ENCODE measurements around the gene TRAFD1.

TRAFD1 gene

GRCh38 chr12:112175361-112176155 lies 50.2 kb downstream of the TRAFD1 start:
- in situ Hi-C loops (cut with MboI; ENCODE audit: low sequenced_read_pairs), result no loop called here

GRCh38 chr12:112176321-112177010 lies 51.1 kb downstream of the TRAFD1 start:
- in situ Hi-C loops (cut with MboI; ENCODE audit: low sequenced_read_pairs), result no loop called here

- in situ Hi-C loops (cut with MboI; ENCODE audit: low sequenced_read_pairs), result no loop called here
These were observed 53.4 kb downstream of the TRAFD1 start for GRCh38 chr12:112178796-112179195.

GRCh38 chr12:112179341-112179740 lies 54.0 kb downstream of the TRAFD1 start:
- in situ Hi-C loops (cut with MboI; ENCODE audit: low sequenced_read_pairs), result no loop called here

- in situ Hi-C loops (cut with MboI; ENCODE audit: low sequenced_read_pairs), result no loop called here
These were observed 54.6 kb downstream of the TRAFD1 start for GRCh38 chr12:112179916-112180315.

- in situ Hi-C loops (cut with MboI; ENCODE audit: low sequenced_read_pairs), result no loop called here
These were observed 55.1 kb downstream of the TRAFD1 start for GRCh38 chr12:112180422-112180821.

- in situ Hi-C loops (cut with MboI; ENCODE audit: low sequenced_read_pairs), result no loop called here
These were observed 57.1 kb downstream of the TRAFD1 start for GRCh38 chr12:112182499-112182898.

- in situ Hi-C loops (cut with MboI; ENCODE audit: low sequenced_read_pairs), result no loop called here
These were observed 58.0 kb downstream of the TRAFD1 start for GRCh38 chr12:112183141-112184021.

- in situ Hi-C loops (cut with MboI; ENCODE audit: low sequenced_read_pairs), result no loop called here
These were observed 58.9 kb downstream of the TRAFD1 start for GRCh38 chr12:112184056-112184887.

- in situ Hi-C loops (cut with MboI; ENCODE audit: low sequenced_read_pairs), result no loop called here
These were observed 59.9 kb downstream of the TRAFD1 start for GRCh38 chr12:112185093-112185923.

- in situ Hi-C loops (cut with MboI; ENCODE audit: low sequenced_read_pairs), result no loop called here
These were observed 62.9 kb downstream of the TRAFD1 start for GRCh38 chr12:112188130-112188830.

GRCh38 chr12:112190231-112191025 lies 65.1 kb downstream of the TRAFD1 start:
- in situ Hi-C loops (cut with MboI; ENCODE audit: low sequenced_read_pairs), result no loop called here

- in situ Hi-C loops (cut with MboI; ENCODE audit: low sequenced_read_pairs), result no loop called here
These were observed 65.8 kb downstream of the TRAFD1 start for GRCh38 chr12:112191201-112191600.

- in situ Hi-C loops (cut with MboI; ENCODE audit: low sequenced_read_pairs), result no loop called here
These were observed 66.5 kb downstream of the TRAFD1 start for GRCh38 chr12:112191840-112192321.

- in situ Hi-C loops (cut with MboI; ENCODE audit: low sequenced_read_pairs), result no loop called here
These were observed 67.1 kb downstream of the TRAFD1 start for GRCh38 chr12:112192475-112192874.

GRCh38 chr12:112194601-112195247 lies 69.4 kb downstream of the TRAFD1 start:
- in situ Hi-C loops (cut with MboI; ENCODE audit: low sequenced_read_pairs), result no loop called here

- in situ Hi-C loops (cut with MboI; ENCODE audit: low sequenced_read_pairs), result no loop called here
These were observed 71.0 kb downstream of the TRAFD1 start for GRCh38 chr12:112196196-112196875.

Measured in hTERT RPE-1 (cell line).